ENCODE results near the gene LITAF.

DNA sequence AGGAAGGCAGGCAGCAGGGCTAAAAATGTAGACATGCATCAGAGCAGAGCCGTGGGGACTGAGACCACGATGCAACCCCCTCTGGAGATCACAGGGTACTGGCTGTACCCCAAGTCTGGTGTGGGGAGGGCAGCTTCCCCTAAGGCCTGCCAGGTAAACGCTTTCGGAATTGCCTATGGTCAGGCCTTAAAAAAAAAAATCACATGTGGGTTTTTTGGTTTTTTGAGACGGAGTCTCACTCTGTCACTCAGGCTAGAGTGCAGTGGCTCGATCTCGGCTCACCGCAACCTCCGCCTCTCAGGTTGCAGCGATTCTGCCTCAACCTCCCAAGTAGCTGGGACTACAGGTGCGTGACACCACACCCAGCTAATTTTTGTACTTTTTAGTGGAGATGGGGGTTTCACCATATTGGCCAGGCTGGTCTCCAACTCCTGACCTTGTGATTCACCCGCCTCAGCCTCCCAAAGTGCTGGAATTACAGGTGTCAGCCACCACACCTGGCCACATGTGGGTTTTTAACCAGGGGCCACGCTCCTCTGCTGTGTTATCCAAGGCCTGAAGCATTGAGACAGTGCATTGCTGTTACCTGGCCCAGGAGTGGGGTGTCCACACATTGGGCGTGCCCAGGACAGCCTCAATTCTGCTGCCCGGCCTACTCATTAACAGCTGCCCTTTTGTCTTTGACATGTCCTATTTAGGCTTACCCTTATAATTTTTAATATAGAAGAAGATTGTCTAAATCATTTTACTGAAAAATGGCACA is 50.4 kb downstream of the LITAF start:
- TF ChIP-seq TAF1 (IDR thresholded peaks at IDR 0.05; ENCODE audit: low read depth, low read length) (no peak), POLR2A (IDR thresholded peaks at IDR 0.05; ENCODE audit: low read depth, low read length) (no peak), POLR2AphosphoS5 (IDR thresholded peaks at IDR 0.05; ENCODE audit: low read depth, low read length) (no peak)

All from GM12891 (cell line).